Keratinocyte (primary cell): Measurements from ENCODE around the gene H1-8.
"Not testable (repeated sequence)": the region's sequence is repeated elsewhere in the genome, so short reads cannot be mapped to it uniquely, and the experiment has no call there.

Source experiments
- CTCF ChIP-seq, 3 experiments: IDR thresholded peaks in 1 of 3; conservative IDR thresholded peaks in 1 of 3; optimal IDR thresholded peaks in 1 of 3; 2 replicates in 2 of 3; 3 replicates in 1 of 3; pipeline versions ENCODE3 to v1.5.1; 2011; ENCODE audit warnings: low read length in 3 of 3, mild to moderate bottlenecking in 3 of 3, moderate library complexity in 2 of 3, control low read depth in 1 of 3, inconsistent platforms in 1 of 3; ENCODE audit not compliant: insufficient read depth in 2 of 3; ENCODE audit errors: extremely low read depth in 1 of 3
- EZH2 ChIP-seq: IDR thresholded peaks from one replicate; pipeline ENCODE4 v1.6.1; 2012; ENCODE audit warnings: inconsistent platforms, mild to moderate bottlenecking, low read length, moderate library complexity

- TF ChIP-seq CTCF (optimal IDR thresholded peaks at IDR 0.05 in 1 of 3, IDR thresholded peaks at IDR 0.05 in 1 of 3, conservative IDR thresholded peaks at IDR 0.05 in 1 of 3; ENCODE audit: extremely low read depth in 1 of 3, insufficient read depth in 2 of 3, low read length in 3 of 3); EZH2: not testable (repeated sequence)
Measured at GRCh38 chr3:129515108-129515820, 27.7 kb upstream of the H1-8 start.
